Measurements from ENCODE around the gene TFF1. TPM values are rescaled to one million over a fixed set of nuclear protein-coding genes. Genes with fewer than 3 reads are reported as not detected.

Gene TFF1
- total RNA-seq, 1 experiment from 2014 or later = not detected

DNA sequence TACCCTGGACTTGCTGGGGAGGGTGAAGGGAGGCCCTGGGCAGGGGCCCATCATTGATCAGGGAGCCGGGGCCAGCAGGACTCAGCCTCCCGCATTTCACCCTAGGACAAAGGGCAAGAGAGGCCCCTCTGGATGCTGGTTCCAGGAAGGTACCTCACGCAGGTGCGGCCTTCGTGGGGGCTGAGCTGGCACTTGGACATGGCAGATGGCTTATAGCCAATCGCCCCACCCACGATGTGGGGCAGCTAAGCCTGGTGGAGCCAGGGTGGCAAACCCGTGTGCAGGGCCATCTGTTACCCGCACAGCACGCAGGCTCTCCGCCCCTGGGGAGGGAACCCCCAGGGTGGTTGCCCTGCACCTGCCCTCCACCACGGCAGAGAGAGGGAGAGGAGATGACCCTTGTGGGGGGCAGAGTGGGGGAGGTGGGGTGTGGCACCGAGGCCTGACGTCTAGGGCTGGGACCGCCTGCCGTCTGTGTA is 53.7 kb downstream of the TFF1 start:
- BruUV-seq (replicated peaks) = no TSS peak
- H3K9me3 Mint-ChIP-seq (ENCODE audit: unreplicated experiment) = no peaks in the 10 kb centered on the region
- H3K27ac Mint-ChIP-seq (ENCODE audit: low read depth, unreplicated experiment) = no peak overlapping the region
- H3K27me3 Mint-ChIP-seq (ENCODE audit: insufficient read depth, unreplicated experiment) = no peaks in the 10 kb centered on the region
- TF ChIP-seq, protein P1, sequence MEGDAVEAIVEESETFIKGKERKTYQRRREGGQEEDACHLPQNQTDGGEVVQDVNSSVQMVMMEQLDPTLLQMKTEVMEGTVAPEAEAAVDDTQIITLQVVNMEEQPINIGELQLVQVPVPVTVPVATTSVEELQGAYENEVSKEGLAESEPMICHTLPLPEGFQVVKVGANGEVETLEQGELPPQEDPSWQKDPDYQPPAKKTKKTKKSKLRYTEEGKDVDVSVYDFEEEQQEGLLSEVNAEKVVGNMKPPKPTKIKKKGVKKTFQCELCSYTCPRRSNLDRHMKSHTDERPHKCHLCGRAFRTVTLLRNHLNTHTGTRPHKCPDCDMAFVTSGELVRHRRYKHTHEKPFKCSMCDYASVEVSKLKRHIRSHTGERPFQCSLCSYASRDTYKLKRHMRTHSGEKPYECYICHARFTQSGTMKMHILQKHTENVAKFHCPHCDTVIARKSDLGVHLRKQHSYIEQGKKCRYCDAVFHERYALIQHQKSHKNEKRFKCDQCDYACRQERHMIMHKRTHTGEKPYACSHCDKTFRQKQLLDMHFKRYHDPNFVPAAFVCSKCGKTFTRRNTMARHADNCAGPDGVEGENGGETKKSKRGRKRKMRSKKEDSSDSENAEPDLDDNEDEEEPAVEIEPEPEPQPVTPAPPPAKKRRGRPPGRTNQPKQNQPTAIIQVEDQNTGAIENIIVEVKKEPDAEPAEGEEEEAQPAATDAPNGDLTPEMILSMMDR (IDR thresholded peaks at IDR 0.05; ENCODE audit: unreplicated experiment) = no peak
- H3K36me3 Mint-ChIP-seq (ENCODE audit: insufficient read depth, unreplicated experiment) = no peaks in the 10 kb centered on the region
- no peaks in the 10 kb centered on the region for H3K4me1 Mint-ChIP-seq (ENCODE audit: insufficient read depth, unreplicated experiment)
- intact Hi-C loops (cut with micrococcal nuclease) = no loop called here
- POLR2A ChIA-PET = no interaction called here
- CTCF ChIA-PET = no interaction called here
- no peak overlapping the region for H3K4me3 Mint-ChIP-seq (ENCODE audit: unreplicated experiment)
- no peak for DNase-seq (ENCODE audit: unreplicated experiment)

Other genes starting within 250 kb of the TFF1 start
- gene ABCG1, start 147.4 kb downstream of the TFF1 start, total RNA-seq (2022) = 25.5 and 28.7 TPM in 2 replicates
- gene TFF3, start 51.1 kb downstream of the TFF1 start, total RNA-seq (2022) = not detected in 2 replicates
- not detected in 2 replicates for gene TFF2, start 15.5 kb downstream of the TFF1 start, total RNA-seq (2022)
- gene TMPRSS3, start 29.5 kb upstream of the TFF1 start, total RNA-seq (2022) = 2.0 and 2.4 TPM in 2 replicates
- not detected in 2 replicates for gene UBASH3A, start 37.4 kb upstream of the TFF1 start, total RNA-seq (2022)
- 0.51 and 0.52 TPM in 2 replicates for gene RSPH1, start 129.7 kb upstream of the TFF1 start, total RNA-seq (2022)
- gene SLC37A1, start 147.3 kb upstream of the TFF1 start, total RNA-seq (2022) = 4.9 and 7.6 TPM in 2 replicates